ENCODE measurements around the gene EYS. TPM values are rescaled to one million over a fixed set of nuclear protein-coding genes. Genes with fewer than 3 reads are reported as not detected.

Gene EYS
- total RNA-seq, 6 experiments from 2014 or later = 0.54 to 2.3 (median 0.74) TPM; not detected in 1

DNA sequence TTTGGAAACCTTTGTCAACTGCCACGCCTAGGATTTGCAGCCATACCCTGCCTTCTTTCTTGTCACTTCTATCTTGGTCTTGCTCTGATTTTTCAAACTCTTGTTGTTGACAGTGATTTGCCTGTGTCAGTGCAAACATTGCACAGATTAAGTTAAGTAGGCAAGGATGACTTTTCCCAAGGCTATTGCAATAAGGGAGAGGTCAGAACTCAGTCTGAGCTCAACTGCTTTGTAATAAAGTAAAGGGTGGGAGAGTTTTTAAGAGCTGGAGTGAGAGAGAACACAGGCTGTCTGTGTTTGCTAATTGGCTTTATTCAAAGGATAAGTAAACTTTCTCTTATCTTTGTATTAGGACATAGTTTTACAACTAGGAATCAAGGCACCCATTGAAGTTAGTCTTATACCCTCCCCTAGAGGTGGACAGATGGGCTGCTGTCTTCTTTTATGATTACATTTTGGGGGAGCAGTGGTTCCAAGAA, 1622.8 kb downstream of the EYS start:
- WGBS (ENCODE audit: insufficient coverage, low coverage, low lambda C conversion rate, missing lambda C conversion rate) = 33% methylated on average over 1 of the region's 1 CpG
- Histone ChIP-seq H3K36me3 (no peaks in the 10 kb centered on the region), H3K4me3 (no peak overlapping the region), H3K27me3 (no peaks in the 10 kb centered on the region), H3K27ac (no peak overlapping the region), H3K9me3 (no peaks in the 10 kb centered on the region), H3K4me1 (no peaks in the 10 kb centered on the region)
- ATAC-seq (no peak), DNase-seq (no peak)
- TF ChIP-seq, protein P1, sequence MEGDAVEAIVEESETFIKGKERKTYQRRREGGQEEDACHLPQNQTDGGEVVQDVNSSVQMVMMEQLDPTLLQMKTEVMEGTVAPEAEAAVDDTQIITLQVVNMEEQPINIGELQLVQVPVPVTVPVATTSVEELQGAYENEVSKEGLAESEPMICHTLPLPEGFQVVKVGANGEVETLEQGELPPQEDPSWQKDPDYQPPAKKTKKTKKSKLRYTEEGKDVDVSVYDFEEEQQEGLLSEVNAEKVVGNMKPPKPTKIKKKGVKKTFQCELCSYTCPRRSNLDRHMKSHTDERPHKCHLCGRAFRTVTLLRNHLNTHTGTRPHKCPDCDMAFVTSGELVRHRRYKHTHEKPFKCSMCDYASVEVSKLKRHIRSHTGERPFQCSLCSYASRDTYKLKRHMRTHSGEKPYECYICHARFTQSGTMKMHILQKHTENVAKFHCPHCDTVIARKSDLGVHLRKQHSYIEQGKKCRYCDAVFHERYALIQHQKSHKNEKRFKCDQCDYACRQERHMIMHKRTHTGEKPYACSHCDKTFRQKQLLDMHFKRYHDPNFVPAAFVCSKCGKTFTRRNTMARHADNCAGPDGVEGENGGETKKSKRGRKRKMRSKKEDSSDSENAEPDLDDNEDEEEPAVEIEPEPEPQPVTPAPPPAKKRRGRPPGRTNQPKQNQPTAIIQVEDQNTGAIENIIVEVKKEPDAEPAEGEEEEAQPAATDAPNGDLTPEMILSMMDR (IDR thresholded peaks at IDR 0.05) = no peak
- no peak for TF ChIP-seq POLR2A (IDR thresholded peaks at IDR 0.05)
- intact Hi-C loops (cut with DNase I) = no loop called here

DNA sequence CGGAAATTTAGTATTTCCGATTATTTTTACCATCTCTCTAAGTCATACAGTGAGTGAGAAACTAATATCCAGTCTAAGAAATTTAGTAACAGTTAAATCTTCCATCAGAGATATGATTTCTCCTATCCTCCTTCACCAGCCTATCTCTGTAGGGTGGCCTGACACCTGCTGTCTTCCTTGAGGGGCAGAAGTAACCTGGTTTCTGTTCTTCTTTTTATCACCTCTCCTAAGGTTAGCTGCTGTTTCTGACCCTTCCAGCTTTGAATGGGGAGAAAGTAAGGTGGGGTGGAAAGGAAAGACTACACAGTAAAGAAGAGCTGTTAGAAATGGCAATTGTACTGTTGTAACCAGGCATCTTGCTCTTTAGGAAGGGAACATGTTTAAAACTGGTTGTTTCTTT, 1623.8 kb downstream of the EYS start:
- intact Hi-C loops (cut with DNase I) = no loop called here
- Histone ChIP-seq H3K27me3 (no peaks in the 10 kb centered on the region), H3K9me3 (no peaks in the 10 kb centered on the region), H3K36me3 (no peaks in the 10 kb centered on the region), H3K4me3 (no peak overlapping the region), H3K4me1 (no peaks in the 10 kb centered on the region), H3K27ac (no peak overlapping the region)
- 58% methylated on average over 2 of the region's 2 CpGs for WGBS (ENCODE audit: insufficient coverage, low coverage, low lambda C conversion rate, missing lambda C conversion rate)
- TF ChIP-seq, protein P1 (IDR thresholded peaks at IDR 0.05) = no peak
- TF ChIP-seq POLR2A (IDR thresholded peaks at IDR 0.05) = no peak
- DNase-seq = no peak
- no peak for ATAC-seq

DNA sequence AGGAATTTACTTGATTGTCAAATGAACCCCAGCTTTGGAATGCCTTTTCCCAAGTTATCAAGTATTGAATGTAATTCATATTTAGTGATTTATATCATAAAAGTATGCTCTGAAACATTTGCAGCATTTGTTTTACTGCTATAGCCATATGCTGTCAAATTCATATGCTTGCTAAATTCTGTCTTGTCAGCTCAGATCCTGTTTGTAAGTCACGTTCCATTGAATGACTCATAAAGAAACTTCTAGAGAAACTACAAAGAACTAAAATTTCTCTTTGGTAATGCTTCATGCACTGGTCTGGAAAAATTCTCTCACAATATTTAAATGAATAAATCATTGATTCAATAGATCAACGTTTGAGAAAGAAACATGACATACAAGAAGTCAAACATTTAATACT, 1625.6 kb downstream of the EYS start:
- no peak for TF ChIP-seq POLR2A (IDR thresholded peaks at IDR 0.05)
- TF ChIP-seq, protein P1 (IDR thresholded peaks at IDR 0.05) = no peak
- Histone ChIP-seq H3K4me3 (no peak overlapping the region), H3K9me3 (no peaks in the 10 kb centered on the region), H3K36me3 (no peaks in the 10 kb centered on the region), H3K27me3 (no peaks in the 10 kb centered on the region), H3K27ac (no peak overlapping the region), H3K4me1 (no peaks in the 10 kb centered on the region)
- DNase-seq = no peak
- WGBS (ENCODE audit: insufficient coverage, low coverage, low lambda C conversion rate, missing lambda C conversion rate) = 32% methylated on average over 2 of the region's 2 CpGs
- intact Hi-C loops (cut with DNase I) = no loop called here
- ATAC-seq = no peak

DNA sequence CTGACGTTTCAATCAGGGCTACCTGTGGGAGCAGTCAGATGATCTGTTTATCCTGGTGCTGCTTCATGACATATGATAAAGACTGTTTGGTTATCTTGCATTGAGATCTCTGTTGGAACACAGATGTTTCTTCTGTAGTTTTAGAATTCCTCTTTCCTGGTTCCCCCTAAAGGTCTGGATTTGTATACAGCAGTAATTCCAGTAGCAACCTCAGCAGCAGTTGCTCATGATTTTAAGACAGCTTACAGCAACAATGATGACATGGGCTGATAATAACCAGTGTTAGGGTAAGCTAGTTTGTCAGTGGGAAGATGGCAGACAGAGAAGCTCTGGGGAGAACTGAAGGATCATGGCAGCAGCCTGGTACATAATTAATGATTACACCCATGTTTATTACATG, 1632.0 kb downstream of the EYS start:
- Histone ChIP-seq H3K36me3 (no peaks in the 10 kb centered on the region), H3K27me3 (no peaks in the 10 kb centered on the region), H3K4me1 (no peaks in the 10 kb centered on the region), H3K27ac (no peak overlapping the region), H3K4me3 (no peak overlapping the region), H3K9me3 (no peaks in the 10 kb centered on the region)
- TF ChIP-seq, protein P1 (IDR thresholded peaks at IDR 0.05) = no peak
- no peak for TF ChIP-seq POLR2A (IDR thresholded peaks at IDR 0.05)
- WGBS (ENCODE audit: insufficient coverage, low coverage, low lambda C conversion rate, missing lambda C conversion rate) = 44% methylated on average over 1 of the region's 1 CpG
- DNase-seq = no peak
- intact Hi-C loops (cut with DNase I) = no loop called here
- ATAC-seq = no peak

DNA sequence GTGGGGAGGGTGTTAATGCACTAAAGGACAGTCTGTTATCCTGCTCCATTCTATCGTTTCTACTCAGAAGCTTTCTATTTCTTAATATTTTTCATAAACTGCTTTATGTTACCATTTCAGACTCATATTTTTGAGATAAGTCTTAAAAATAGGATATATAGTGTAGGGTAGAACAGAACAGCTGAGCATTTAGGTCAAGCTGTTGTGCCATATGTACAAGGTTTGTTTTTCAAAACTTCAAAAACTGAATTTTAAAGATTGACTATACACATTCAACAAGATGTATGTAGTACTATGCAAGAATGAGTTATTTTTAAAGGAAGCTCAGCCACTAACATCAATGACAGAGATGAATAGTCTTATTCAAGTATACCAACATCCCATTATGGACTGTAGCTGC, 1634.3 kb downstream of the EYS start:
- H3K4me1 ChIP-seq = no peaks in the 10 kb centered on the region
- no peak overlapping the region for H3K4me3 ChIP-seq
- ATAC-seq (no peak), DNase-seq (no peak)
- no peak for TF ChIP-seq POLR2A (IDR thresholded peaks at IDR 0.05)
- intact Hi-C loops (cut with DNase I) = no loop called here
- no peaks in the 10 kb centered on the region for H3K27me3 ChIP-seq
- 75% methylated on average over 1 of the region's 1 CpG for WGBS (ENCODE audit: insufficient coverage, low coverage, low lambda C conversion rate, missing lambda C conversion rate)
- no peaks in the 10 kb centered on the region for H3K36me3 ChIP-seq
- no peaks in the 10 kb centered on the region for H3K9me3 ChIP-seq
- no peak overlapping the region for H3K27ac ChIP-seq
